Activated CD8-positive, alpha-beta T cell treated with anti-CD3 and anti-CD28 coated beads, Interleukin-2, amount 10 ng/mL, durations not matched to agents 7 days and 5 days (primary cell): ENCODE results near the gene ZC3H18. TPM values are rescaled to one million over a fixed set of nuclear protein-coding genes. Genes with fewer than 3 reads are reported as not detected.

Experiments
- ATAC-seq: fragments of 150-1000 bp; cut with Tn5 transposase; one replicate; pipeline ENCODE4 v1.10.0; 2021; ENCODE audit warnings: moderate library complexity
- CTCF ChIA-PET: fragments of 350-600 bp; sonication (Branson Sonifier 250); formaldehyde crosslinking; loops from one replicate; lab custom pipeline; 2021; ENCODE audit warnings: antibody characterized with exemption; lab: Charles Lee
- POLR2A ChIA-PET: fragments of 350-600 bp; sonication (Branson Sonifier 250); formaldehyde crosslinking; loops from one replicate; lab custom pipeline; 2021; ENCODE audit warnings: antibody characterized with exemption; lab: Charles Lee
- DNase-seq: peaks from one replicate; pipeline ENCODE4 v3.0.0-alpha.2; 2020
- H3K27ac Mint-ChIP-seq: one replicate; pipeline ENCODE4 v1.8.0; 2021; ENCODE audit warnings: mild to moderate bottlenecking, mixed read lengths
- H3K27me3 Mint-ChIP-seq: one replicate; pipeline ENCODE4 v1.8.0; 2021; ENCODE audit warnings: low read depth, mixed read lengths
- H3K36me3 Mint-ChIP-seq: one replicate; pipeline ENCODE4 v1.8.0; 2021; ENCODE audit warnings: low read depth, mixed read lengths
- H3K4me1 Mint-ChIP-seq: one replicate; pipeline ENCODE4 v1.8.0; 2021; ENCODE audit warnings: low read depth, mixed read lengths
- H3K4me3 Mint-ChIP-seq: one replicate; pipeline ENCODE4 v1.8.0; 2021; ENCODE audit warnings: mild to moderate bottlenecking, mixed read lengths
- H3K9me3 Mint-ChIP-seq: one replicate; pipeline ENCODE4 v1.8.0; 2022; ENCODE audit warnings: mixed read lengths; ENCODE audit not compliant: insufficient read depth
- total RNA-seq, 2 experiments: library from RNA; stranded (reverse); gene quantifications; one replicate each; pipeline ENCODE4 v1.2.3, GENCODE V29; 2021

Gene ZC3H18
- total RNA-seq, 2 experiments from 2014 or later, result 80.9 to 90.0 TPM

DNA sequence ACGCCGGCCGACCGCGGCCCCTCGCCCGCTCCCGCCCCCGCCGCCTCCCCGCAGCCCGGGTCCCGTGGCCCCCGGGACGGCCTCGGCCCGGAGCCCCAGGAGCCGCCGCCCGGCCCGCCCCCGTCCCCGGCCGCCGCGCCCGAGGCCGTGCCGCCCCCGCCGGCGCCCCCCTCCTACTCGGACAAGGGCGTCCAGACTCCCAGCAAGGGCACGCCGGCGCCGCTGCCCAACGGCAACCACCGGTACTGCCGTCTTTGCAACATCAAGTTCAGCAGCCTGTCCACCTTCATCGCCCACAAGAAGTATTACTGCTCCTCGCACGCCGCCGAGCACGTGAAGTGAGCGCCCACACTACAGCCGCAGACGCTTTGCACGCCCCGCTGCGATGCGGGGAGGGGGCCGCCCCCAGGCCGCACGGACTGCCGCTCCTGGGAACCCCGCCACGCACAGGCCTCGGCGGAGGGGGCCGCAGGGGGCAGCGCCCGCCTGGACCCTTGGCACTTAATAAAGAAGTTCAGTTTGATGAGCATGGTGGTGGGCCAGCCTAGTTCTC lies 35.5 kb upstream of the ZC3H18 start:
- DNase-seq (peak; percentile 47), ATAC-seq (peak; percentile 25)
- Mint-ChIP-seq H3K4me3 (peak overlapping the region; percentile 73), H3K27ac (peak overlapping the region; percentile 88), H3K4me1 (peaks cover 9% of the 10 kb centered on the region), H3K9me3 (no peaks in the 10 kb centered on the region), H3K36me3 (peaks cover 10% of the 10 kb centered on the region), H3K27me3 (no peaks in the 10 kb centered on the region)
- ChIA-PET POLR2A (interaction anchor here (0.5 to 1.2 kb wide), 3 partner anchors 15 to 80 kb away, joined by 3 read pairs; no protein-coding TSS in a partner anchor), CTCF (no interaction called here)

DNA sequence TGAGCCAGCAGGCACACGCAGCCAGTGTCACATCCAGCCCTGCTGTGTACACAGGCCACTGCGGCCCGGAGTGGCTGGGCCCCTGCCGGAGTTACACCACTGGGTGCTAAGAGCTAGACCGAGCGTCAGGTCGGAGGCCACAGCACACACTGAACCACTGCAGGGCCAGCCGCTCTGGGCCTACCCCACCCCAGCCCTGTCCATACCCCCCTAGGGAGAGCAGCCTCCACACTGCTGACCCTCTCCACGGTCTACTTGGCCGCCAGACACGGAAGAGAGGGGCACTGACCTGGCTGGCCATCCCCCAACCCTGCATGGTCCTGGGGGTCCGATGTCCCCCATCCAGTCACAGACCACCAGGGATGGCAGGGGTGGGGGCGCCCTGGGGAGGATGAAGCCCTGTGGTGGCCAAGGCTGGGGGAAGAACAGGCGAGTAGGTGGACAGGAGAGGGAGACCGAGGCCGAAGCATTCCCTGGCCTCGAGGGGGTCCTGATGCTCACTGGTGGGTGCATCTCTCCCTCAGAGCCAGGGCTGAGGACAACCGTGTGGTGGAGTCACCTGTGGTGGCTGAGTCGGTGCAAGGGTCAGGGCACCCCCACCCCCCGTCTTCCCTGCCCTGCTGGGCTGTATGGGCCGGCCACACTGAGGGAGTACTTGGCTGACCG lies 34.9 kb upstream of the ZC3H18 start:
- H3K4me3 Mint-ChIP-seq, result peak overlapping the region; percentile 73
- peaks cover 10% of the 10 kb centered on the region for H3K36me3 Mint-ChIP-seq
- ChIA-PET POLR2A (interaction anchor here (1.0 kb wide), 1 partner anchor 25 kb away, joined by 3 read pairs; no protein-coding TSS in a partner anchor), CTCF (interaction anchor here (1.2 kb wide), 1 partner anchor 14 kb away, joined by 6 read pairs; no protein-coding TSS in a partner anchor)
- H3K27ac Mint-ChIP-seq, result peak overlapping the region; percentile 88
- DNase-seq, result no peak
- peaks cover 2% of the 10 kb centered on the region for H3K27me3 Mint-ChIP-seq
- no peaks in the 10 kb centered on the region for H3K9me3 Mint-ChIP-seq
- ATAC-seq, result no peak
- peaks cover 9% of the 10 kb centered on the region for H3K4me1 Mint-ChIP-seq

DNA sequence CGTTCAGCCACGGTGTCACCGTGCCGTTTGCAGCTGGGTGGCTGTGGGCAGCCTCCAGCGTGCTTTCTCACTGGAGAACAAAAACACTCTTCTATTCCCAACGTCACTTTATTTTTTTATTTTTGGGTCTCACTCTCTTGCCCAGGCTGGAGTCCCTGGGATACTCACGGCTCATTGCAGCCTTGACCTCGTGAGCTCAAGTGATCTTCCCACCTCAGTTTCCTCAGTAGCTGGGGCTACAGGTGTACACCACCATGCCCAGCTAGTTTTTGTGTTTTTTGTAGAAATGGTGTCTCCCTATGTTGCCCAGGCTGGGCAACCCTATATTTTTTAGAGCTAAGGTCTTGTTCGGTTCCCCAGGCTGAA lies 34.4 kb upstream of the ZC3H18 start:
- POLR2A ChIA-PET, result interaction anchor here (0.8 to 1.0 kb wide), 3 partner anchors 14 to 35 kb away, joined by 3 read pairs; no protein-coding TSS in a partner anchor

DNA sequence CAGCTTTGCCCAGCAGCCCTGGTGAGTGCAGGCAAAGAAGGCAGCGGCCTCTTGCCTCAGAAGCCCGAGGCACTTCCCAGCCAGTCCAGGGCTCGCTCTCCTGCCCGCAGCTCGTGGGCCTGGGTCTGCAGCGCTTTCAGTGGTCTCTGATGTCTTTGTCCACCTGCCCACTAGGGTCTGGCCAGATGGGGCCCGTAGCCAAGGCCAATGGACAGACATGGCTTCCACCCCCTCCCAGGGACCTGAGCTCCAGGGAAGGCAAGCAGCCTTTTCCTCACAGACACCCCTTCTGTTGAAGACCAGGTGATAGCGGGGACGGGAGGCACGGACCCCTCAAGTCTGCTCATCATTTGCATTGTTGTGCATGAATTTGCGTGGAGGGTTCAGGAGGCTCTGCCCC lies 33.7 kb upstream of the ZC3H18 start:
- Mint-ChIP-seq H3K4me3 (no peak overlapping the region), H3K4me1 (peaks cover 9% of the 10 kb centered on the region), H3K27ac (no peak overlapping the region), H3K9me3 (no peaks in the 10 kb centered on the region), H3K27me3 (peaks cover 2% of the 10 kb centered on the region), H3K36me3 (peaks cover 10% of the 10 kb centered on the region)
- ChIA-PET POLR2A (interaction anchor here (0.8 to 1.0 kb wide), 3 partner anchors 13 to 34 kb away, joined by 3 read pairs; no protein-coding TSS in a partner anchor), CTCF (interaction anchor here (1.2 kb wide), 1 partner anchor 13 kb away, joined by 6 read pairs; no protein-coding TSS in a partner anchor)
- DNase-seq, result no peak
- no peak for ATAC-seq

More for the DNA sequence above, 34.4 kb upstream of the ZC3H18 start:
- H3K9me3 Mint-ChIP-seq, result no peaks in the 10 kb centered on the region
- H3K4me1 Mint-ChIP-seq, result peaks cover 9% of the 10 kb centered on the region
- H3K27ac Mint-ChIP-seq, result peak overlapping the region; percentile 88
- no peak for DNase-seq
- no peak for ATAC-seq
- H3K27me3 Mint-ChIP-seq, result peaks cover 2% of the 10 kb centered on the region
- H3K36me3 Mint-ChIP-seq, result peaks cover 10% of the 10 kb centered on the region
- CTCF ChIA-PET, result interaction anchor here (1.2 kb wide), 1 partner anchor 14 kb away, joined by 6 read pairs; no protein-coding TSS in a partner anchor
- peak overlapping the region; percentile 73 for H3K4me3 Mint-ChIP-seq

DNA sequence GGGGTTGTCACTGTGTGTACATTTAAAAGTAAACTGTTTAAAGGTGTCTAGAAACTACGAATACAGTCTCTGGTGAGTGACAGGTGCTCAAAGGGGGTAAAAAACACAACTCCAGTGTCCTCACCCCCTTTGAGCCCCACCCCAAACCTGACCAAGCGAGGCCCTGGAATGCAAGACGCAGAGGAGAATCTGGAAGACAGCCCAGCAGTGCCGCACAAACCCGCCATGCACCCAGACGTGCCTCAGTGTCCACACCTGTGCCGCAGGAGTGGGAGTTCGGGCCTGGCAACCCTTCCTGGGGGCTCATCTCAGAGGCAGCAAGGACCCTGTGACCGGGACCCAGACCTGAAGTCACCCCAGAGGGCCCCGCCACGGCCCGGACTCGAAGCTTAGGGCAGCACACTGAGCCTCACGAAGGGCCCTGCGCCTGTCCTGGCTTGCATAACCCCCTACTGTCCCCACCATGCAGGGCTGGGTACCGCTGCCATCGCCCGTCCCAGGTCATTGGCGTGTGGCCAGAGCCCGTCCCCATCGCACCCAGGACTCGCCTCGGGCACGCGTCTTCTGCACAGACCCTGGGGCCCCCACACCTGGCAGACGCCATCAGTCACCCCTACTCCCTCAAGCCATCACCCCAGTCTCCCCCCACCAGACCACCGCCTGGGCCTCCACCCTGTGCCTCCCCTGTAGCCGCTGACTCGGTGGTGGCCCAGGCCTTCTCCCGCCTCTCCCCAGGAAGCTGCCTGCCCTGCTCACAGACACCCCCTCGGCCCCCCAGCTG lies 33.0 kb upstream of the ZC3H18 start:
- Mint-ChIP-seq H3K27me3 (peaks cover 2% of the 10 kb centered on the region), H3K9me3 (no peaks in the 10 kb centered on the region), H3K4me1 (peaks cover 9% of the 10 kb centered on the region), H3K4me3 (no peak overlapping the region), H3K36me3 (peaks cover 9% of the 10 kb centered on the region), H3K27ac (no peak overlapping the region)
- ATAC-seq (no peak), DNase-seq (no peak)
- CTCF ChIA-PET, result interaction anchor here (1.2 kb wide), 1 partner anchor 13 kb away, joined by 6 read pairs; no protein-coding TSS in a partner anchor
- POLR2A ChIA-PET, result interaction anchor here (0.9 kb wide), 1 partner anchor 13 kb away, joined by 3 read pairs; no protein-coding TSS in a partner anchor

DNA sequence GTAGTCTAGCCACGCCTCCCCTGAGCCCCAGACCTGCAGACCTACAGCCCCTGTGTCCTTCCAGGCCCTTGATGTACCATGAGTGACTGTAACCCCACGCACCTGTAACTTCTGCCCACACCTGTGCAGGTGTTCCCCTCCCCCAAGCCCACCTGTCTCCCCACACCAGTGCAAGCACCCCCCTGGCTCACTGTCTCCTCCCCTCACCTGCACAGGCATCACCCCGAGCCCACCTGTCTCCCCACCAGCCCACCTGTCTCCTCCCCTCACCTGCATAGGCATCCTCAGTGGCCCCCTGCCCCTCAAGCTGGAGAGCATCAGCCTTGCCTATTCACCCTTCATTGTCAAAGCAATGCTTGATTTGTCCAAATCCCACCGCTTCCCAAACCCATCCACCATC lies 32.3 kb upstream of the ZC3H18 start:
- Mint-ChIP-seq H3K4me3 (no peak overlapping the region), H3K27ac (no peak overlapping the region), H3K27me3 (peaks cover 2% of the 10 kb centered on the region), H3K4me1 (peaks cover 9% of the 10 kb centered on the region), H3K9me3 (no peaks in the 10 kb centered on the region), H3K36me3 (peaks cover 10% of the 10 kb centered on the region)
- no peak for ATAC-seq
- ChIA-PET POLR2A (no interaction called here), CTCF (no interaction called here)
- DNase-seq, result no peak

DNA sequence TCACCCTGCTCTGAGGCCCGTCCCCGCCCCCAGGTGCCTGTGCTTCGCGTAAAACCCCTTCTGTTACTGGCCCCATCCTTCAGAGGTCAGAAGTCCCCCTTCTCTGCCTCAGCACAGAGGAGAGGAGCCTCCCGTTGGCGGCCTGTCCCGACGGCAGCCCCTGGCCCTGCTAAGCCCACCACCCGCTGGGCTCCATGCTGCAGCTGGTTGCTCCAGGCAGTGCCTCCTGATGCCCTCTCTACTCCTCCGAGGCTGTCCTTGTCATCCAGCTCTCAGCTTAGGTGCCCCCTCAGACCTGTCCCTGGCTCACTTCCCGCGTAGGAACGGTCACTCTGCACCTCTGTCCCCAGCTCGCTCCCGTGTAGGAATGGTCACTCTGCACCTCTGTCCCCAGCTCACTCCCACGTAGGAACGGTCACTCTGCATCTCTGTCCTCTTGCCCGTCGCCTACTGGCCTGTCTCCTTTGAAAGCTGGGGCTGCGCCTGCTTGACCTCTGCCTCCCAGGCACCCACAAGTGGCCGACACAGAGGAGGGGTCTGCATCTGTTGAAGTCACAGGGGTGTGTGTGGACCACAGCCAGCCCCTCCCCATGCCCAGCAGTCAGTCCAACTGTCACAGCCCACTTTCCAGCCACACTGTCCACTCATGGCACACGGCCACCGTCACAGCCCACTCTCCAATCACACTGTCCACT lies 31.7 kb upstream of the ZC3H18 start:
- peaks cover 2% of the 10 kb centered on the region for H3K27me3 Mint-ChIP-seq
- H3K9me3 Mint-ChIP-seq, result peaks cover 4% of the 10 kb centered on the region
- peaks cover 15% of the 10 kb centered on the region for H3K36me3 Mint-ChIP-seq
- no peak overlapping the region for H3K4me3 Mint-ChIP-seq
- ChIA-PET POLR2A (interaction anchor here (1.3 kb wide), 1 partner anchor 86 kb away, joined by 3 read pairs; no protein-coding TSS in a partner anchor), CTCF (no interaction called here)
- ATAC-seq, result no peak
- no peak overlapping the region for H3K27ac Mint-ChIP-seq
- H3K4me1 Mint-ChIP-seq, result peaks cover 9% of the 10 kb centered on the region
- no peak for DNase-seq

DNA sequence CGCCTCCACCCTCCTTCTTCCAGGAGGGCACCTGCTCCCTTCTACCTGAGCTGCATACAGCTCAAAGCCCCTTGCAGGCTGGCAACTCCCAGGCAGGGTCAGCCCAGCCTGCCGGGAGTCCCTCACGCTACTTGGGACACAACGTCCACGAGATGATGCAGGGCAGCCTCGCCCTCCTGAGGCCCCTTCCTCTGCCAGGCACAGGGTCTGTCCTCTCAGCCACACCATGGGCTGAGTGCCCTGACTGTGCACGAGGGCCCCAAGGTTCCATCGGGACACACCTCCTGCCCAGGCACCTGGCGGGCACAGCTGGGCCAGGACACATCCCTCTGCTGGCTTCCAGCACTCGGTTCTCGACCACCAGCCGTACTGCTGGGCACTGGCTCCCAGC lies 30.9 kb upstream of the ZC3H18 start:
- Mint-ChIP-seq H3K4me3 (no peak overlapping the region), H3K27me3 (peaks cover 2% of the 10 kb centered on the region), H3K9me3 (peaks cover 7% of the 10 kb centered on the region), H3K4me1 (peaks cover 9% of the 10 kb centered on the region), H3K27ac (no peak overlapping the region), H3K36me3 (peaks cover 16% of the 10 kb centered on the region)
- ATAC-seq, result no peak
- POLR2A ChIA-PET, result interaction anchor here (1.3 kb wide), 1 partner anchor 87 kb away, joined by 3 read pairs; no protein-coding TSS in a partner anchor
- CTCF ChIA-PET, result interaction anchor here (1.0 to 1.7 kb wide), 2 partner anchors 21 to 101 kb away, joined by 4 to 5 read pairs; no protein-coding TSS in a partner anchor
- no peak for DNase-seq

DNA sequence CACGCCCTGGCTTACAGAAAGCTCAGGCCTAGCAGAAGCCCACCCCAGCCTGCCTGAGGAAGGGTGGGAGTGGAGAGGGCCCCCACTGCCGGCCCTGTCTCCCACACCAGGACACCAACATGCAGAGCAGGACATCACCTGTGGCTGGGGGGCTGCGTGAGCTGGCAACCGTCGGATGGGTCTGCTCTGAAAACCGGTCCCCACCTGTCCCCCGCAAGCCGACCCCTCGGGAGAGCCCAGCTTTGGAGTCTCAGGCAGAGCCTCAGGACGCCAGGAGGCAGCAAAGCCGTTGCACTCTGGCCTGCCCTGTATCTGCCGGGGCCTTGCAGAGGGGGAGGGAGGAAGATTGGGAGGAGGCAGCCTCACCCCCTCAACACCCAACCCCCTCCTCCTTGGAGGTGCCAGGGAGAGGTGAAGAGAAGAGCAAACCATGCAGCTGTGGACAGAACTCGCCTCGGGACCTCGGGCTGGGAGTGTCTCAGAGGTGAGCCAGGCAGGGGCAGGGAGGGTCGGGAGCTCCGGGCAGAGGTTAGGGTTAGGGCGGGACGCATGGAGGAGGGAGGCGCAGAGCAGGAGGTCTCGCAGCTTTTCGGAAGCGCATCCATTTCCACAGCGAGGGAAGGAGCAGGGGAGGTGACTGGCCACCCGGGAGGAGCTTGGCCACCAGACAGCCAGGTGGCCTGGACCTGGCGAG lies 30.4 kb upstream of the ZC3H18 start:
- DNase-seq (no peak), ATAC-seq (no peak)
- H3K9me3 Mint-ChIP-seq, result peaks cover 7% of the 10 kb centered on the region
- H3K36me3 Mint-ChIP-seq, result peaks cover 14% of the 10 kb centered on the region
- H3K27ac Mint-ChIP-seq, result no peak overlapping the region
- no peak overlapping the region for H3K4me3 Mint-ChIP-seq
- H3K27me3 Mint-ChIP-seq, result peaks cover 2% of the 10 kb centered on the region
- ChIA-PET CTCF (interaction anchor here (1.0 to 1.7 kb wide), 2 partner anchors 21 to 102 kb away, joined by 4 to 5 read pairs; no protein-coding TSS in a partner anchor), POLR2A (interaction anchor here (0.9 to 1.3 kb wide), 2 partner anchors 30 to 88 kb away, joined by 3 read pairs; partner anchors contain the start of gene ZC3H18)
- H3K4me1 Mint-ChIP-seq, result peaks cover 9% of the 10 kb centered on the region

DNA sequence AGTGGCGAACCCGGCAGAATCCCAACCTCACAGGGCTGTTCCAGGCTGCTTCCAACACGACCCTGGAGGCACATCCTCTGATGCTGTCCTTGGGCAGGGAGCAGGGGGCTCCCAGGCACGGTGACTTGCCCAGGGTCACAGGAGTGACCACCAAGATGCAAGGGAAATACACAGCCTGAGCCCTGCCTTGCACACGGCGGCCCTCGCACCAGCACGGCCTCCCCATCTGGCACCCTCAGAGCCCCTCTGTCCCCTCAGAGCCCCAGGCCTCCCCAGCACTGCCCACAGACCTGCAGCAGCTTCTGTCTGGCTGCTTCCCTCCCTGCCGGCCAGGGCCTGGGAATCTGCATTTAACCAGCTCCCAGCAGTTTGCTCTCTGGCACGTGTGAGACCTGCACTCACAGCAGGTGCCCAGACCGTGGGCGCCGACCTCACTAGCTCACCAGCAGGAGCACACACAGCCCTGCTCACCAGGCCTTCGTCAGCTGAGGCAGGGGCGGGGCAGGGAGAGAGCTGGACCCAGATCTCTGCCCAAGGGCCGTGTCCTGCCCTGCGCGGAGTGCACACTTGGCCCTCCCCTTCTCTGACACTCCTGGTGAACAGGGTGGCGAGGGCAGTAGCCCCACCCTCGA lies 29.7 kb upstream of the ZC3H18 start:
- H3K27ac Mint-ChIP-seq, result no peak overlapping the region
- H3K4me3 Mint-ChIP-seq, result no peak overlapping the region
- CTCF ChIA-PET, result interaction anchor here (1.7 kb wide), 1 partner anchor 20 kb away, joined by 5 read pairs; no protein-coding TSS in a partner anchor
- H3K9me3 Mint-ChIP-seq, result peaks cover 7% of the 10 kb centered on the region
- peaks cover 2% of the 10 kb centered on the region for H3K27me3 Mint-ChIP-seq
- H3K36me3 Mint-ChIP-seq, result peaks cover 12% of the 10 kb centered on the region
- no peak for DNase-seq
- H3K4me1 Mint-ChIP-seq, result peaks cover 4% of the 10 kb centered on the region
- ATAC-seq, result no peak
- POLR2A ChIA-PET, result interaction anchor here (0.9 kb wide), 1 partner anchor 30 kb away, joined by 3 read pairs; the partner anchor contains the start of gene ZC3H18
